AG09319 (cell line): Measurements from ENCODE around the gene HES2.

Experiments
- DNase-seq: peaks from one replicate; pipeline ENCODE4 v3.0.0-alpha.2; 2010; ENCODE audit warnings: low read depth; ENCODE audit errors: extremely low read depth
- CTCF ChIP-seq: IDR thresholded peaks from 2 replicates; pipeline ENCODE4 v1.5.1; 2011; ENCODE audit warnings: low read depth, mild to moderate bottlenecking, inconsistent platforms, low read length, moderate library complexity

Gene HES2

GRCh38 chr1:6465461-6466005 is 45.8 kb upstream of the HES2 start:
- no peak for TF ChIP-seq CTCF
- no peak for DNase-seq

- TF ChIP-seq CTCF = no peak
- no peak for DNase-seq
Measured at GRCh38 chr1:6464915-6465314, 45.2 kb upstream of the HES2 start.

DNA sequence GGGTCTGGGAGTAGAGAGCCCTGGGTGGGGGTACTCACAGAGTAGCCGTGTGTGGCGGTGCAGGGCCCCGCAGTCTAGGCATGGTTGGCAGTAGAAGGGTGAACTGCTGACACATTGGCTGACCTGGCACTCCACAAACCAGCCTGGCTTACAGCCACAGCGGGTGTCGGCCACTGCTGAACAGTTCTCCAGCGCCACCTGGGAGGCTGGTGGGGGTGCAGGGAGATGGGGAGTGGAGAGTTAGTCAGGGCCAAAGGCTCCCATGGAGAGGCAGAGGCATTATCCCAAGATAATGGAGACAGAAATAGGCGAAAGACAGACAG is 44.8 kb upstream of the HES2 start:
- DNase-seq = no peak
- TF ChIP-seq CTCF = no peak

- no peak for DNase-seq
- TF ChIP-seq CTCF = no peak
Measured at GRCh38 chr1:6463120-6463412, 43.3 kb upstream of the HES2 start.

DNA sequence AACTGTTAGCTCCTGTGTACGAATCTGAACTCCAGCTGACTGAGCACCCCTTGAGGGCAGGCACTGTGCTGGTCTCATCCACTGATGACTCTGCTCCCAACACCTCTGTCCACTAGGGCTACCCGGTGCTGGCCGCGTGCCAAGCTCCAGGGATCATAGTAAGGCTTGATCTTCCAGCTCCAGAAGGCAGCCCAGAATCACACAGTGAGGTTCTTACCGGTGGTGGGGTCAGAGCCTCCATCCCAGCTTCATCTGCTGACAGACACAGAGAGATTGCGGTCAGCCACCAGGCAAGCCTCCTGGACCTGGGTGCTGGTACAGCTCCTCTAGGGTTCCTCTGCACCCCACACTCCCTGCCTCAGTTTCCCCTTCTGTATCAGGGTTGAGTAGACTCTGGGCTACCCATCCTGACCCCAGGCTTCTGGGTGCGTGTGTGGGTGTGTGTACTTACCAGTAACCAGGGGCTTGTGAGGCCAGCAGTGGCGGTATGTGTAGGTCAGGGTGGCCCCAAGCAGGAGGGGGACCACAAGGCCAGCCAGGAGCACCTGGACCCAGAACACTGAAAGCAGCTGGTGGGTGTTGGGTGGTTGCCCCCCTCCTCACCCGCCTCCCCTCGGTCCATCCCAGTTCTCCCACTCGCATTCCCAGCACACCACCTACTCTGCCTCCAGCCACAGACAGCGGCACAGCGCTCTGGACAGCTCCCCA is 42.8 kb upstream of the HES2 start:
- no peak for DNase-seq
- no peak for TF ChIP-seq CTCF

GRCh38 chr1:6461538-6462411 is 42.1 kb upstream of the HES2 start:
- DNase-seq = no peak
- TF ChIP-seq CTCF = no peak

GRCh38 chr1:6461051-6461530 is 41.4 kb upstream of the HES2 start:
- TF ChIP-seq CTCF = no peak

More at GRCh38 chr1:6461051-6461530, 41.4 kb upstream of the HES2 start:
- DNase-seq = no peak
